SHP77 (cell line): ENCODE measurements around the gene ATG2A.

ENCODE experiments used
- DNase-seq, 2 experiments: peaks; one replicate each; lab custom pipeline; 2025; lab: John Stamatoyannopoulos, UW

ATG2A gene

GRCh38 chr11:64916775-64917662, at the start of gene ATG2A:
ATG2A (minus strand) TSS chr11:64917209; CDS start chr11:64917135, 74 bp downstream.
- peak; percentile 98 for DNase-seq

- no peak for DNase-seq
These were observed 46.1 kb upstream of the ATG2A start for GRCh38 chr11:64963072-64963631.

GRCh38 chr11:64960719-64961118, 43.7 kb upstream of the ATG2A start:
- no peak for DNase-seq

GRCh38 chr11:64959498-64959897, 42.5 kb upstream of the ATG2A start:
- DNase-seq: no peak

GRCh38 chr11:64954201-64954600, 37.2 kb upstream of the ATG2A start:
- DNase-seq: no peak

GRCh38 chr11:64951529-64951928, 34.5 kb upstream of the ATG2A start:
- DNase-seq: no peak

- DNase-seq: no peak
These were observed 30.3 kb upstream of the ATG2A start for GRCh38 chr11:64947208-64947814.

GRCh38 chr11:64936539-64936938, 19.5 kb upstream of the ATG2A start:
- DNase-seq: no peak

GRCh38 chr11:64935359-64936081, 18.5 kb upstream of the ATG2A start, which contains the start of gene GPHA2:
GPHA2 (minus strand) TSS chr11:64935893; CDS start chr11:64935460, 433 bp downstream.
- DNase-seq: peak; percentile 38 to 41

GRCh38 chr11:64934682-64935358, 17.8 kb upstream of the ATG2A start:
- DNase-seq: no peak

- no peak for DNase-seq
These were observed 17.1 kb upstream of the ATG2A start for GRCh38 chr11:64933935-64934681.

- DNase-seq: no peak
These were observed 16.4 kb upstream of the ATG2A start for GRCh38 chr11:64933213-64933934.

- DNase-seq: no peak
These were observed 15.3 kb upstream of the ATG2A start for GRCh38 chr11:64932324-64932723.

GRCh38 chr11:64931290-64931689, 14.3 kb upstream of the ATG2A start:
- DNase-seq: no peak

- no peak for DNase-seq
These were observed 13.3 kb upstream of the ATG2A start for GRCh38 chr11:64930340-64930739.

GRCh38 chr11:64929625-64930024, 12.6 kb upstream of the ATG2A start:
- DNase-seq: no peak

GRCh38 chr11:64928957-64929356, 11.9 kb upstream of the ATG2A start:
- no peak for DNase-seq

- DNase-seq: no peak
These were observed 9.7 kb upstream of the ATG2A start for GRCh38 chr11:64926689-64927088.

- no peak for DNase-seq
These were observed 8.8 kb upstream of the ATG2A start for GRCh38 chr11:64925536-64926436.
